Uterus (tissue), 2 donors: ENCODE results near the gene CDK3.

Source experiments
- CTCF ChIP-seq, 4 experiments: fragments of 200-600 bp in 2 of 4; fragments of 450-650 bp in 2 of 4; sonication (generic) in 2 of 4; IDR thresholded peaks; one replicate each; pipeline ENCODE4 v1.5.1; 2016 to 2019; ENCODE audit warnings: antibody characterized with exemption in 4 of 4, mild to moderate bottlenecking in 2 of 4, moderate library complexity in 1 of 4
- POLR2A ChIP-seq, 2 donors: fragments of 450-650 bp; IDR thresholded peaks; one replicate each; pipeline ENCODE4 v1.6.1; 2016; ENCODE audit warnings: antibody characterized with exemption in 2 of 2, mild to moderate bottlenecking in 1 of 2, moderate library complexity in 1 of 2

GRCh38 chr17:75994802-75995370, 5.8 kb upstream of the CDK3 start:
- no peak for TF ChIP-seq CTCF (IDR thresholded peaks at IDR 0.05)
- no peak for TF ChIP-seq POLR2A (IDR thresholded peaks at IDR 0.05)
